Left colon (tissue), 2 donors: ENCODE measurements around the gene TEX29. TPM values are rescaled to one million over a fixed set of nuclear protein-coding genes. Genes with fewer than 3 reads are reported as not detected.

Experiments
- ATAC-seq: fragments of 200-7000 bp; cut with Tn5 transposase; one replicate; pipeline ENCODE4 v1.9.1; 2020; ENCODE audit warnings: mild to moderate bottlenecking, moderate library complexity
- DNase-seq, 2 donors: peaks; one replicate each; pipeline ENCODE4 v3.0.0-alpha.2; 2020
- intact Hi-C, 2 donors: fragments of 100-400 bp; cut with DNase I in 1 of 2; cut with micrococcal nuclease in 1 of 2; formaldehyde crosslinking; loops; one replicate each; pipeline versions ENCODE4 v1.11.2 to v1.14.0; 2022; cut with DNase I, micrococcal nuclease
- total RNA-seq, 2 donors: library from RNA; stranded (reverse); fragmentation: NEBNext Ultra II Directional; extraction: Animal tissue kit (Norgen Biotek cat#: 25700); gene quantifications; one replicate each; pipeline ENCODE4 v1.2.1, GENCODE V29; 2021
- donor health status: DM: no; HTN: no; CAD: no.
- donor health status: DM: yes; HTN: yes; CAD: no.

TEX29 gene
- total RNA-seq, 2 donors from 2014 or later: 0.89 TPM; not detected in 1

GRCh38 chr13:111330066-111330610, 9.7 kb downstream of the TEX29 start:
- intact Hi-C loops: no loop called here
- ATAC-seq (no peak), DNase-seq (no peak)

- no peak for ATAC-seq
- intact Hi-C loops: no loop called here
- no peak for DNase-seq
These were observed 14.9 kb downstream of the TEX29 start for GRCh38 chr13:111335298-111335697.

GRCh38 chr13:111336666-111337065, 16.2 kb downstream of the TEX29 start:
- no peak for ATAC-seq
- no peak for DNase-seq
- intact Hi-C loops: no loop called here

GRCh38 chr13:111337206-111337605, 16.8 kb downstream of the TEX29 start:
- no peak for DNase-seq
- intact Hi-C loops: no loop called here
- ATAC-seq: no peak

- ATAC-seq (no peak), DNase-seq (no peak)
- intact Hi-C loops: no loop called here
These were observed 17.3 kb downstream of the TEX29 start for GRCh38 chr13:111337741-111338140.

- DNase-seq (no peak), ATAC-seq (no peak)
- intact Hi-C loops: no loop called here
These were observed 18.4 kb downstream of the TEX29 start for GRCh38 chr13:111338841-111339240.

- ATAC-seq: no peak
- intact Hi-C loops: no loop called here
- no peak for DNase-seq
These were observed 19.1 kb downstream of the TEX29 start for GRCh38 chr13:111339366-111340143.

GRCh38 chr13:111341886-111342285, 21.4 kb downstream of the TEX29 start:
- no peak for ATAC-seq
- DNase-seq: no peak
- intact Hi-C loops: no loop called here

GRCh38 chr13:111342721-111343120, 22.3 kb downstream of the TEX29 start:
- ATAC-seq: no peak
- no peak for DNase-seq
- intact Hi-C loops: no loop called here

- no peak for DNase-seq
- intact Hi-C loops: no loop called here
These were observed 22.9 kb downstream of the TEX29 start for GRCh38 chr13:111343186-111343805.

GRCh38 chr13:111344471-111345191, 24.2 kb downstream of the TEX29 start:
- DNase-seq (no peak), ATAC-seq (no peak)
- intact Hi-C loops: no loop called here

More at GRCh38 chr13:111343186-111343805, 22.9 kb downstream of the TEX29 start:
- ATAC-seq: no peak

GRCh38 chr13:111345682-111346081, 25.2 kb downstream of the TEX29 start:
- no peak for ATAC-seq
- intact Hi-C loops: no loop called here
- no peak for DNase-seq

- ATAC-seq (no peak), DNase-seq (no peak)
- intact Hi-C loops: no loop called here
These were observed 25.7 kb downstream of the TEX29 start for GRCh38 chr13:111346101-111346680.

- ATAC-seq (no peak), DNase-seq (no peak)
- intact Hi-C loops: no loop called here
These were observed 27.0 kb downstream of the TEX29 start for GRCh38 chr13:111347438-111347837.

- ATAC-seq: no peak
- intact Hi-C loops: no loop called here
- no peak for DNase-seq
These were observed 33.1 kb downstream of the TEX29 start for GRCh38 chr13:111353508-111353907.

GRCh38 chr13:111354789-111355188, 34.3 kb downstream of the TEX29 start:
- DNase-seq (no peak), ATAC-seq (no peak)
- intact Hi-C loops: no loop called here

GRCh38 chr13:111356795-111357194, 36.4 kb downstream of the TEX29 start:
- DNase-seq: no peak
- no peak for ATAC-seq
- intact Hi-C loops: no loop called here

GRCh38 chr13:111359237-111359915, 38.9 kb downstream of the TEX29 start:
- no peak for ATAC-seq
- intact Hi-C loops: no loop called here
- no peak for DNase-seq

GRCh38 chr13:111359930-111360329, 39.5 kb downstream of the TEX29 start:
- intact Hi-C loops: no loop called here
- no peak for ATAC-seq
- DNase-seq: no peak
